Activated CD4-positive, alpha-beta T cell treated with anti-CD3 and anti-CD28 coated beads for 4 hours (primary cell): ENCODE measurements around the gene TAX1BP1.
"Not testable (repeated sequence)": the region's sequence is repeated elsewhere in the genome, so short reads cannot be mapped to it uniquely, and the experiment has no call there.

Experiments used
- DNase-seq, 2 donors: peaks; one replicate each; pipeline ENCODE4 v3.0.0-alpha.2; 2020

TAX1BP1 gene

GRCh38 chr7:27846388-27846787, 106.4 kb downstream of the TAX1BP1 start:
- DNase-seq = no peak

GRCh38 chr7:27850531-27850930, 110.6 kb downstream of the TAX1BP1 start:
- DNase-seq = no peak

- DNase-seq = not testable (repeated sequence)
Measured at GRCh38 chr7:27856703-27857485, 116.9 kb downstream of the TAX1BP1 start.

- no peak for DNase-seq
Measured at GRCh38 chr7:27860800-27861199, 120.8 kb downstream of the TAX1BP1 start.

GRCh38 chr7:27861747-27862146, 121.8 kb downstream of the TAX1BP1 start:
- no peak for DNase-seq

GRCh38 chr7:27863880-27864279, 123.9 kb downstream of the TAX1BP1 start:
- DNase-seq = no peak

GRCh38 chr7:27866256-27866655, 126.3 kb downstream of the TAX1BP1 start:
- no peak for DNase-seq

- DNase-seq = no peak
Measured at GRCh38 chr7:27866828-27867672, 127.1 kb downstream of the TAX1BP1 start.

GRCh38 chr7:27868131-27868550, 128.2 kb downstream of the TAX1BP1 start:
- no peak for DNase-seq

- no peak for DNase-seq
Measured at GRCh38 chr7:27869056-27869455, 129.1 kb downstream of the TAX1BP1 start.

- DNase-seq = no peak
Measured at GRCh38 chr7:27870595-27870994, 130.6 kb downstream of the TAX1BP1 start.

- DNase-seq = no peak
Measured at GRCh38 chr7:27871086-27871485, 131.1 kb downstream of the TAX1BP1 start.

GRCh38 chr7:27871866-27872265, 131.9 kb downstream of the TAX1BP1 start:
- DNase-seq = no peak

- DNase-seq = no peak
Measured at GRCh38 chr7:27872356-27873275, 132.7 kb downstream of the TAX1BP1 start.

- DNase-seq = no peak
Measured at GRCh38 chr7:27873981-27874957, 134.3 kb downstream of the TAX1BP1 start.

GRCh38 chr7:27875061-27875460, 135.1 kb downstream of the TAX1BP1 start:
- no peak for DNase-seq

GRCh38 chr7:27875832-27876231, 135.9 kb downstream of the TAX1BP1 start:
- DNase-seq = no peak

GRCh38 chr7:27876756-27877155, 136.8 kb downstream of the TAX1BP1 start:
- no peak for DNase-seq
